Activated T-cell treated with anti-CD3 and anti-CD28 coated beads, Interleukin-2, amount 50 U/mL, for 48 hours (primary cell): ENCODE data around the gene ARID1B.

Source experiments
- DNase-seq, 2 experiments: peaks; one replicate each; pipeline ENCODE4 v3.0.0-alpha.2; 2020

The ARID1B gene

DNA sequence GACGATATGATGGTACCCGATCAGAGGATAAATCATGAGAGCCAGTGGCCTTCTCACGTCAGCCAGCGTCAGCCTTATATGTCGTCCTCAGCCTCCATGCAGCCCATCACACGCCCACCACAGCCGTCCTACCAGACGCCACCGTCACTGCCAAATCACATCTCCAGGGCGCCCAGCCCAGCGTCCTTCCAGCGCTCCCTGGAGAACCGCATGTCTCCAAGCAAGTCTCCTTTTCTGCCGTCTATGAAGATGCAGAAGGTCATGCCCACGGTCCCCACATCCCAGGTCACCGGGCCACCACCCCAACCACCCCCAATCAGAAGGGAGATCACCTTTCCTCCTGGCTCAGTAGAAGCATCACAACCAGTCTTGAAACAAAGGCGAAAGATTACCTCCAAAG lies 423.9 kb downstream of the ARID1B start:
- no peak for DNase-seq

- DNase-seq: no peak
Observed at GRCh38 chr6:157203312-157203744, 426.1 kb downstream of the ARID1B start.

DNA sequence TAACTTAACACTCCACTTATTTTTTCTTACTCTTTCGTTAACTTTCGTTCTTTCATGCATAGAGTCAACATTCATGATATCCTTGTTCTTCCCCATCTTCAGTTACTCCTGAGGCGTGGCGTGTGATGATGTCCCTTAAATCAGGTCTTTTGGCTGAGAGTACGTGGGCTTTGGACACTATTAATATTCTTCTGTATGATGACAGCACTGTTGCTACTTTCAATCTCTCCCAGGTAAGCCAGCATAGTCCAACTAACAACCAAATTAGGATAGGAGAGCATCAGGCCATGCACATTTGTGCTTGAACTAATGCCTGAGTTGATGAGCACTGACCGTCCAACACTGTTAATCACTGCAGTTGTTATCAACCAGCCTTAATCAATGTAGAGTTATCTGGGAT lies 426.6 kb downstream of the ARID1B start:
- no peak for DNase-seq

DNA sequence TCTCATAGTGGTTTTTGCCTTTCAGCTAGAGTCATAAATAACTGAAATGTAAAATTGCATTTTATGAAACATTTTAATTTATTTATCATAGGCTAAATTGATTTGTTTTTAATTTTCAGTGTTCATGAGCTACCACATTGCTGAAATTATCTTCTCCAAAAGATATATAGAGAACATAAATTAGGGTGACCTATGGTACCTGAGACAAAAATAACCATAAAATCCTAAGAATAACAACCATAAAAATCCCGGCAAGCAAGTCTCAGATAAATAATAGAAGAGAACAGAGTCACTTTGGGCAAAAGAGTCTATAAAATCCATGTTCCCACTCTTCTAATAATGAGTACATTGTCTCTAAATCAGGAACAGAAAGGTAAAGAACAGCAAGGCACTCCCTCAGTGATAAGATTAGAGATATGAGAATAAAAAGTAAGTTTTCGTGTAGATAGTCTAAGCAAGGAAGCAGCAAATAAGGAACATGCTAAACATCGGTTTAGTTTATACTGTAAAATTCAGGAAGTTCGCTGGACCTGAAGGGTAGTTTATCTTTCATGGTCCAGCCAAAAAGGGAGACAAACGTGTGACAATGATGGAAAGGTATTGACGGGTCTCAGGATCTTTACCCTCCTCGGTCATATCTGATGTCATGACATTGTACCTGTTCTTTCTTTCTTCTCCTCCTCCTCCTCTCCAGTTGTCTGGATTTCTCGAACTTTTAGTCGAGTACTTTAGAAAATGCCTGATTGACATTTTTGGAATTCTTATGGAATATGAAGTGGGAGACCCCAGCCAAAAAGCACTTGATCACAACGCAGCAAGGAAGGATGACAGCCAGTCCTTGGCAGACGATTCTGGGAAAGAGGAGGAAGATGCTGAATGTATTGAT lies 428.5 kb downstream of the ARID1B start:
- DNase-seq: no peak

- DNase-seq: no peak
Observed at GRCh38 chr6:157206359-157206815, 429.2 kb downstream of the ARID1B start.

DNA sequence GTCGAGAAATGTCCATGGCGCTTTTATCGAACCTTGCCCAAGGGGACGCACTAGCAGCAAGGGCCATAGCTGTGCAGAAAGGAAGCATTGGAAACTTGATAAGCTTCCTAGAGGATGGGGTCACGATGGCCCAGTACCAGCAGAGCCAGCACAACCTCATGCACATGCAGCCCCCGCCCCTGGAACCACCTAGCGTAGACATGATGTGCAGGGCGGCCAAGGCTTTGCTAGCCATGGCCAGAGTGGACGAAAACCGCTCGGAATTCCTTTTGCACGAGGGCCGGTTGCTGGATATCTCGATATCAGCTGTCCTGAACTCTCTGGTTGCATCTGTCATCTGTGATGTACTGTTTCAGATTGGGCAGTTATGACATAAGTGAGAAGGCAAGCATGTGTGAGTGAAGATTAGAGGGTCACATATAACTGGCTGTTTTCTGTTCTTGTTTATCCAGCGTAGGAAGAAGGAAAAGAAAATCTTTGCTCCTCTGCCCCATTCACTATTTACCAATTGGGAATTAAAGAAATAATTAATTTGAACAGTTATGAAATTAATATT lies 430.4 kb downstream of the ARID1B start:
- DNase-seq: no peak

- DNase-seq: no peak
Observed at GRCh38 chr6:157209865-157210530, 432.8 kb downstream of the ARID1B start.

- DNase-seq: no peak
Observed at GRCh38 chr6:157210954-157211353, 433.8 kb downstream of the ARID1B start.

GRCh38 chr6:157211603-157212455 lies 434.7 kb downstream of the ARID1B start:
- DNase-seq: no peak

GRCh38 chr6:157213426-157213825 lies 436.2 kb downstream of the ARID1B start:
- no peak for DNase-seq

- no peak for DNase-seq
Observed at GRCh38 chr6:157213907-157214565, 436.9 kb downstream of the ARID1B start.

DNA sequence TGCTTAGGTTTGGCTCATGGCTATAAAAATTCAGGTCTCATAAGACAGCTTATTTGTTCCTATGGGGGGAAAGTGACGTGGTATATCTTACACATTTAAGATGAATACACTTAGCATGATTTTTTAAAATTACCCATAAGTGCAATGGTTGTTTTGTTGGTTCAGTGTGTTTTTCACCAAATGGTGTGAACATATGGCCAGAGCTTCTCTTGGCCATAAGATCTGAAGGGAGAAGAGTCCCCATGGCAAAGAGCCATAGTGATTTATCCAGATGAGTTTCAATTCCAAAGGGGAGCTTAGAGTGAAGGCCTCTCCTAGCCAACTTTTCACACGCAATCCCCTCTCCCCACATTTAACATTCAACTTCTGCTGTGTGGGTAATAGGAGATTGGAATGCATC lies 438.5 kb downstream of the ARID1B start:
- no peak for DNase-seq

GRCh38 chr6:157216570-157216969 lies 439.4 kb downstream of the ARID1B start:
- DNase-seq: peak in 1 of 2 experiments; percentile 50

- no peak for DNase-seq
Observed at GRCh38 chr6:157217198-157217893, 440.2 kb downstream of the ARID1B start.

GRCh38 chr6:157217894-157218370 lies 440.8 kb downstream of the ARID1B start:
- peak in 1 of 2 experiments; percentile 13 for DNase-seq

GRCh38 chr6:157218371-157219198 lies 441.4 kb downstream of the ARID1B start:
- peak; percentile 7 to 11 for DNase-seq

DNA sequence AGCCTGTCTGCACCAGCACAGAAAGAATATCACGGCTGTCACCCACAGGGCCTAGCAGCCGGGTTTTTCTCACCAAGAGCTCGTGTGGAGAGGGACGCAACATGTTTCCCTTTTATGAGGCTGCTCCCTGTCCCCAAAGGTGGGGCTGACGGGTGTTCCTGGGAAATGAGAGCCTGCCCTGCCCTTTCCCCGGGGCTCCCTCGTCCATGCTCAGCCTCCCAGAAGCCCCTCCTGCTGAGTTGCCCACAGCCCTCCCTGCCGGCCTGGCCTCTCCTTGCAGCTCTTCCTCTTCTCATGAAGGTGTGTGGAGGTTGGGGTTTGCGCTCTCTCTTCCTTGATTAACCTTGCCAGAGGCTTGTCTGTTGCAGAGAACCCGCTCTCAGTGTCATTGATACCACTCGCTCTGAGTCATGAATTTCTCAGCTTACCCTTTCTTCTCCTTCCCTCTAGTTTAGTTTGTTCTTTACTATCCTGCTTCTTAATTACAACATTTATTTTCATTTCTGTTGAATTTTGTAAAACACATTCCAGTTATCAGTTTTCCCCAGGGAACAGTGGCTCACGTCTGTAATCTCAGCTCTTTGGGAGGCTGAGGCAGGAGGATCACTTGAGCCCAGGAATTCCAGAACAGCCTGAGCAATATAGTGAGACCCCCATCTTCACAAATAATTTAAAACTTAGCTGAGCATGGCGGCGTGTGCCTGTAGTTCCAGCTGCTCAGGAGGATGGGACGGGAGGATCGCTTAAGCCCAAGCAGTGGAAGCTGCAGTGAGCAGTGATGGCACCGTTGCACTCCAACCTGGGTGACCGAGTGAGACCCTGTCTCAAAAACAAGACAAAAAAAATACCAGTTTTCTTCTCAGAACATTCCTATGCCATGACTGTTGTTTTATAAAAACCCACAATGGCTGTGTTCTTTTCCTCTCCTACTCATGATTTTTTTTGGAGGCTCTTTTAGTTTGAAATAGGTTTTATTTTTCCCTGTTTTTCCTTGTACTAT lies 442.3 kb downstream of the ARID1B start:
- peak; percentile 15 to 21 for DNase-seq

GRCh38 chr6:157220485-157220884 lies 443.3 kb downstream of the ARID1B start:
- peak; percentile 3 to 12 for DNase-seq
